M059J (cell line): Measurements from ENCODE around the gene ANKRD10. TPM values are rescaled to one million over a fixed set of nuclear protein-coding genes. Genes with fewer than 3 reads are reported as not detected.
"Not testable (repeated sequence)": the region's sequence is repeated elsewhere in the genome, so short reads cannot be mapped to it uniquely, and the experiment has no call there.

Source experiments
- DNase-seq: peaks from one replicate; pipeline ENCODE4 v3.0.0-alpha.2; 2012; ENCODE audit warnings: low read depth
- total RNA-seq: library from RNA; depleted of rRNA; stranded (reverse); fragments of >200 nt; shearing (Covaris generic); gene quantifications from 2 replicates; pipeline ENCODE4 v1.2.3, GENCODE V29; 2014

The ANKRD10 gene
- total RNA-seq, 1 experiment from 2014 or later, result 42.5 TPM

DNA sequence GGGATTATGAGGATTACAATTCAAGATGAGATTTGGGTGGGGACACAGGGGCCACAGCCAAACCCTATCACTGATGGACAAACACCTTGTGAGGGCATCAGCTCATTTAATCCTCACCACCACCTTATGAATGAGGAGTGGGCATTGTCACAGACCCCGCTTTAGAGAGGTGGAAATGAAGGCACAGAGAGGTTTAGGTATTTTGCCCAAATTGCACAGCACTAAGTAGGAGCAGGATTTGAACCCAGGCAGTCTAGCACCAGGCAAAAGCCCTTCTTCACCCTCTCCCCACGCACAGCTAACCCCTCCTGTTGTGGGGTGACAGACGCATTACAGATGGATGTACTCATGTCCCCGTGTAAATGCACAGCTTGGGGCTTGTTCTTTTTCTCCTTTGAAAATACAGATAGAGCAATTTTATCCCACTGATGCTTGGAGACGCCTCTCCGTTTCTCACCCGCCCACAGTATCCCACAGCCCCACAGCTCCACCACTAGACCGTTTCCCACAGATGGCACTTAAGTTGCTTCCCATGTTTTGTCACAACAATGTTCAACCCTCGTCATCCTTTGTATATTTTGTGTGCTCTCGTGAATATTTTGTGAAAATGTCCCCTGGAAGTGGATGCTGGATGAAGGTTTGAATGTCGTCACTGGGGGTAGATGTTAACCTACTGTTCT is 48.2 kb downstream of the ANKRD10 start:
- DNase-seq, result no peak

DNA sequence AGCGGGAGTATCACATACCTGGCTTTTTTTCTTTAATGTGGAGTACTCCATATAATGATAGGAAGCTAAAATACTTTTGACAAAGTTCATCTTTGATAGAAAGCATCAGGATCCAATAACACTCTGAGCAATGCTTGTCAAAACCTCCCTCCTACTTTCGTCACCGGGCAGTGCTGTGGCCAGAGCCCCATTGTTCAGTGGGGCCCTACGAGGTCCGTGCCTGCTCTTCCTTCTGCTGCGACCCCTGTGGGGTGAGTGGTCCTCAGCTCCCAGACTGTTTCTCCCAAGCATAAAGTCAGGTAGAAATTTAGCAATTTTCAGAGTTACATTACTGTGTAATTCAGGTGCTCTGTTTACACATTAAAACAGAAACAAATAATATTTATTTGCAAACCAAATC is 51.2 kb downstream of the ANKRD10 start:
- no peak for DNase-seq

DNA sequence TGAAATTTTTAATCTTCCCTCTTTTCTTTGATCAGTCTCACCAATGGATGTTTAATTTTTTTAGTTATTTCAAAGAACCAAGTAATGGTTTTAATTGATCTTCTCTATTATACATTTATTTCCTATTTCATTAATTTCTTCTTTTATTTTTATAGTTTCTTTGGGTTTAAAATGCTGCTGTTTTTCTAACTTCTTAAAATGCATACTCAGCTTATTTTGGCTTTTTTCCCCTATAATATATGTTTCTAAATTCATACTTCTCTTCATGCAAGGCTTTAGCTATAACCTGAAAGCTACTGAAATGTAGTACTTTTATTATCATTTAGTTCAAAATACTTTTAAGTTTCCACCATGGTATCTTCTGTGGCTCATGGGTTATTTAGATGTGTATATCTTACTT is 53.9 kb downstream of the ANKRD10 start:
- no peak for DNase-seq

DNA sequence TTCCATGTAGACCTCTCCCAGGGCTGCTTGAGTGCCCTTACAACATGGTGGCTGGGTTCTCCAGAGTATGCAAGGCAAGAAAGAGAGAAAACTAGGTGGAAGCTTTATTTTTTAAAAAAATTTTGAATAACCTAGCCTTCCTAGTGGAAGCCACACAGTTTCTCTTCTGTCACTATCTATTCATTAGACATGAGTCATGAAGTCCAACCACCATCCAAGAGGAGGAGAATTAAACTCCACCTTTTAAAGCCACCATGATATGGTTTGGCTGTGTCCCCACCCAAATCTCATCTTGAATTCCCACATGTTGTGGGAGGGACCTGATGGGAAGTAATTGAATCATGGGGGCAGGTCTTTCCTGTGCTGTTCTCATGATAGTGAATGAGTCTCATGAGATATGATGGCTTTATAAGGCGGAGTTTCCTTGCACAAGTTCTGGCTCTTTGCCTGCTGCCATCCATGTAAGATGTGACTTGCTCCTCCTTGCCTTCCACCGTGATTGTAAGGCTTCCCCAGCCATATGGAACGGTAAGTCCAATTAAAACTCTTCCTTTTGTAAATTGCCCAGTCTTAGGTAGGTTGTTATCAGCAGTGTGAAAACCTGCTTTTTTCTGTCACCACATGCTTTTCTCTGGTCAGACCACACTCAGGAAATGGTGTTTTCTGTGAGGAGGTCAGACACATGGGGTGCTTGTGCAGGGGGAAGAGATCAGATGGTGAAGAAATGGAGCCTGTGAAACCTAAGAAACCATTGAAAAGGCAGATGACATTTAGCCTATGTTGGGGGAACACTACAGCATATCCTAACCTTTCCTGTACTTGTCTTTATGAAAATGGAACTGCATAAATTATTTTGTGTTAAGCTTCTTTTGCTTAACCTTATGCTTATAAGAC is 57.7 kb downstream of the ANKRD10 start:
- no peak for DNase-seq

DNA sequence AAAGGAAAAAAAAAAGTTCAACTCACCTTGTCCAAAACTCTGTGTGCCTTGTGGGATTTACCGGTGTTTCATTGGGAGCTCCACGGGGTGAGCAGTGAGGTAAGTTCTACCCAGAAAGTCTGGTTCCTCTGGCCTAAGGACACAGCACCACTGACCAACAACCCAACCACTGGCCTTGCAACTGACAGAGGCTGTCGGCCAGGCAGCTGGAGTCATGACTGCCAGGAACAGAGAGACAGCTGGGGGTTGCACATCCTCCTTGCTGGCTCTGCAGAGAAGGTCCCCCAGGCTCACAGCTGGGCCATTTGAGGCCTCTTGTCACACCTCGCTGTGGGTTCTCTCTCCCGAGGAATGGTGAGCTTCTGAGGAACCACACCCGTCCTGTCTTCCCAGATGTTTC is 59.5 kb downstream of the ANKRD10 start:
- DNase-seq, result no peak

DNA sequence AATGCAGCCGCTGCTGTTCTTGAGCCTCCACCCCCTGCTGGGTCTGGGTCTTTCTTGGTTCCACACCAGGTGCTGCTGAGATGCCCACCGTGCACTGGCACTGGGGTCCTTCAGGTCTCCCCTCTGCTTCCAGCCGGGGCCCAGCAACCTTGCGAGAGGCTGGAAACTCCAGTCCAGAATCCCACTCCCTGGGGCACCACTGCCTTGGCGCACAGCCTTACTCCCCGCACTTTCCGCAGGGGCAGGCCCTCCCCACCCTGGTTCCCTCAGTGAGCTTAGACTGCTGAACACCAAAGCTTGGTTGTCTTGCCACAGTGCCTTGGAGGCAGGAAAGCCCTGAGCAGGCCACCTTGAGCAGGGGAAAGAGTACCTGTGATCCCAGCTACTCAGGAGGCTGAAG is 60.0 kb downstream of the ANKRD10 start:
- DNase-seq, result no peak

DNA sequence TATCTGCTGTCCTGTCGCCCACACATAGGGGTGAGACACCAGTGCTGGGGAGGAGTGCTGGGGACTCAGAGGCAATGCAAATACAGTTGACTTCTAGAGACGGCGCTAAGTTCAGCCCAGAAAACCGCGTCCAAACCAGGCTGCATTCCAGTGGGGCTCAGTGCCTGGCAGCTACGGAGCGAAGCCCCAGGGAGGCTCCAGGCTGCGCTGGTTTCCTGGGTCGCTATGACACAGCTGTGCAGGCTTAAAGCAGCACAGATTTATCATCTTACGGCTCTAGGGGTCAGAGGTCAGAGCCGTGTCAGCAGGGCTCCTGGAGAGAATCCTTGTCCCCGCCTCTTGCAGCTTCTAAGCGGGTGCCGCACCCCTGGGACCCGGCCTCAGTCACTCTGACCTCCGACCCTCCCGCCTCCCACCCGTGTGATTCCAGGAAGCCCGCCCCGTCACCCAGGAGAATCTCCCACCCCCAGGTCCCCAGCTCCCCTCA is 61.6 kb downstream of the ANKRD10 start:
- DNase-seq, result no peak

DNA sequence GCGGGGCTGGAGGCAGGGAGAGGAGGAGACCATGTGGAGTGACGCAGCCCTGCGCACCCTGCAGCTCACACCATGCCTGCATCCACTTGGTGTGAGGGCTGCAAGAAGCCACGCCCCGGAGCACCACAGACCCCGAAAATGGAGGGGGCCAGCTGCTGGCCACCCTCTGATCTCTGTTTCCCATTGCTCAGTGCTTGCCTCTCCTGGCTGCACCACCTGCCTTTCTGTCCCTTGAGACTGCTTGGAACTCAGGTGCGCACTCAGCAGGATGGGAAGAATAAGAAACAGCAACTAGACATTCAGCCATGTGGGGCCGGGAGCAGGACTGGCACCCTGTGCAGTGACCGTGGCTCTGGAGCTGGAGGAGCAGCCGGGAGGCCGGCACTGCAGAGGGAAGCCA is 64.0 kb downstream of the ANKRD10 start:
- DNase-seq, result no peak

DNA sequence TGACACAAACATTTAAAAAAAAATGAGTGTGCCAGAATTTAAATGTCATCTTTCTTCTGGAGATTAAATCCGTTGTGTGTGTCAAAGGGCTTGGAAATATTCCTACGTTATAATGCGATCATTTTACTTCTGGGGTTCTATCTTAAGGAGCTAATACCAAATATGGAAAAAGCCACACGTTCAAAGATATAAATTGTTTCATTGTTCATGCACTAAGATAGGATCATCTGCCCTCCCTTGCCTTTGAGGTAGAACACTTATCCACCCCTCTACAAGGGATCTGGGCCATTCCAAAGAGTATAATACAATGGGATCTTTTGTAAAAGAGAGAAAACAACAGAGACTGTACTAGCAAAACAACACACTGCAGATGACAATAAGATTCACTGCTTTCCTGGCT is 64.9 kb downstream of the ANKRD10 start:
- DNase-seq, result no peak

DNA sequence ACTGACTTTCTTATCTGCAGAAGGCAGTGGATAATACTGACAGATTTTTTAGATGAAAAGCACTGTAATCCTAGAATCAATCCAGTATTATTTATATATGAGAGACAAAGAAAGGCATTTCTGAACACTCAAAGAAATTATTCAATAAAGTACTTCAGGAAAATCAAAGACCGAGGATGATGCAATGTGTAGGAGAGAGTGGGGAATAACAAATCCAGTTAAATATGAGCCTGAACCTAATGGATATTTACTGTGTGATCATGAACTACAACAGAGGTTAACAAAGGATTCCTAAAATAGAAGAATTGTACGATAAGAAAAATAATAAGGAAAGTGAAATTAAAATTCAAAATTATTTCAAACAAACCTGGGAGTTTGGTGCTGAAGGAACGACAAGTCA is 69.3 kb downstream of the ANKRD10 start:
- DNase-seq, result no peak

DNA sequence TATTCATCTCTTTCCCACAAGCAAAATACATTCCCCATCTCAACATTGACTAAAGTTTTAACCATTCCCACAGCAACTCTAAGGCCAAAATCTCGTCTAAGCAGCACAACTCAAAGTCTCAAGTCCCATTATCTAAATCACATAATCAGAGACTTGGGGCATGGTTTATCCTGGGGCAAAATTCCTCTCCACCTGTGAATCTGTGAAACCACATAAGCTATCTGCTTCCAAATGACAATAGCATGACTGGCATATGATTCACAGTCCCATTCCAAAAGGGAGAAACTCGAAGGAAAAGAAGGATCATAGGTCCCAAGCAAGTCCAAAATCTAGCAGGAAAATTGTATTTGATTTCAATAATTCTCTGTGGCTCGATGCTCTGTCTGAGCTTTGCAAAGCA is 73.0 kb downstream of the ANKRD10 start:
- DNase-seq, result peak; percentile 95

DNA sequence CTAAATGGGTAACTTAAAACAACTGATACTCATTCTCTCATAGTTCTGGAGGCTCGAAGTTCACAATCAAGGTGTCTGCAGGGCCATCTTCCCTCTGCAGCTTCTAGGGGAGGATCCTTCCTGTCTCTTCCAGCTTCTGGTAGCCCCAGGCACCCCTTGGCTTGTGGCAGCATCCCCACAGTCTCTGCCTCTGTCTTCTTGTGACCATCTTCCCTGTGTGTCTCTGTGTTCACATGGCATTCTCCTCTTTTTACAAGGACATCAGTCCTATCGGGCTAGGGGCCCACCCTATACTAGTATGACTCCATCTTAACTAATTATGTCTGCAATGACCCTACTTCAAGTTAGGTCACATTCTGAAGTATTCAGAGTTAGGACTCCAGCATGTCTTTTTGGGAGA is 73.5 kb downstream of the ANKRD10 start:
- DNase-seq, result no peak

DNA sequence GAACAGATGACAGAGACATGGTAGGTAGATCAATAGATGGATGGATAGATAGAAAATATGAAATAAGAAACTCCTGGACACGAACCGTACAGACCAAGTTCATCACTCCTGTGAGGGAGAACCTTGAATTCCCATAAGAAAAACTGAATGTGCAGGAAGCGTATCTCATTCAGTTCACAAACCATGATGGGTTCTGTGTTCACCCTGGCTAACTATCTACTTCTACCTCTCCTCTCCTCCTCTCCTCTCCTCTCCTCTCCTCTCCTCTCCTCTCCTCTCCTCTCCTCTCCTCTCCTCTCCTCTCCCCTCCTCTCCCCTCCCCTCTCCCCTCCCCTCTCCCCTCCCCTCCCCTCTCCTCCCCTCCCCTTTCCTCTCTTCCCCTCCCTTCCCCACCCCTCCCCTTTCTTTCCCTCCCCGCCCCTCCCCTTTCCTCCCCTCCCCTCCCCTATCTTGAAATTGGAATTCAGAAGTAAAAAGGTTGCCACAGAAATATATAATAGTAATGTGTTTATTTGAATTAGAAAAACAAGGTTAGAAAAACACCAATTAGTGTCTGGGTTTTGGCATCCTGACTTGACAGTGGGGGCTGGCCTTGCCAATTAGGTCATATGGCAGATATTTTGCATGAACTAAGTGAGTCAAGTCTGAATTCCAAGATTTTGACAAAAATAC is 75.9 kb downstream of the ANKRD10 start:
- DNase-seq, result no peak

DNA sequence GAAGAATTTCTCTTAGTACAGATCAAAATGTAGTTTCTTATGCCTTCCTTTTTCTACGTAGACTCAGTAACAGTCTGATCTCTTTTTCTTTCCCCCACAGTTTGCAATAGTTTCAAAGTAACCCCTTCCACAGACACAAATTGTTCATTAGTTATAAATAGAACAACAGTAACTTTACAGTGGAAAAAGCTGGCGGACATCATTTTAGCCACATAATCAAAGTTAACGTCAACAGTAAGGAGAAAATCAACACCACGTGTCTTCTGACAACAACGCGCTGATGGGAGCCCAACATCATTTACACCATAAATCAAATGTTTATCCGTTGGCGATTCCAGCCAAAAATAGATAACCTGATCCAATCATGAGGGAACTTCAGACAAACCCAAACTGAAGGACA is 76.8 kb downstream of the ANKRD10 start:
- no peak for DNase-seq

DNA sequence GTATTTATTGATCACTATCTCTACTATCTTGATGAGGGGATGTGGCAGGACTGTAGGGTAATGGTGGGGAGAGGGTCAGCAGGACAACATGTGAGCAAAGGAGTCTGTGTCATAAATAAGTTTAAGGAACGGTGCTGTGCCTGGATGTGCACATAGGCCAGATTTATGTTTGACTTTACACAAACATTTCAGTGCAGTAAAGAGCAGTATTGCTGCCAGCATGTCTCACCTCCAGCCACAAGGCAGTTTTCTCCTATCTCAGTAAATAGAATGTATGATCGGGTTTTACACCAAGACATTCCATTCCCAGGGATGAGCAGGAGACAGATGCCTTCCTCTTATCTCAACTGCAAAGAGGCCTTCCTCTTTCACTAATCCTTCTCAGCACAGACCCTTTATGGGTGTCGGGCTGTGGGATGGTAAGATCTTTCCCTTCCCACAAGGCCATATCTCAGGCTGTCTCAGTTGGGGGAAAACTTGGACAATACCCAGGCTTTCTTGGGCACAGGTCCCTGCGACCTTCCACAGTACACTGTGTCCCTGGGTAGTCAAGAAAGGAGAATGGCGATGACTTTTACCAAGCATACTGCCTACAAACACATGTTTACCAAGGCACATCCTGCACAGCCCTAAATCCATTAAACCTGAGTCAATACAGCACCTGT is 77.3 kb downstream of the ANKRD10 start:
- DNase-seq, result not testable (repeated sequence)

DNA sequence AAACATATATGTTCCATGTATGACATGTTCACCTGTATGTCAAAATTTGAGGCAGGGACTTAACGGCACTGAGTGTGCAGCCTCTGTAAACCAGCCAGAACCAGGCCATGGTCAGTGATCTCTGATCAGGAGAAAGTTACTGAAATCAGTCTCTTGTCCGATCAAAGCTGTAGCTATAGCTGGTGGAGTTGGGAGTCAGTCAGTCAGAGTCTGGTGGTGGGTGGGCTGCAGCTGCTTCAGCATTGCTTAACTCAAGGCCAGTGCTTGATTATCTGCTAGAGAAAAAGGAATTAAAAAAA is 78.3 kb downstream of the ANKRD10 start:
- no peak for DNase-seq

DNA sequence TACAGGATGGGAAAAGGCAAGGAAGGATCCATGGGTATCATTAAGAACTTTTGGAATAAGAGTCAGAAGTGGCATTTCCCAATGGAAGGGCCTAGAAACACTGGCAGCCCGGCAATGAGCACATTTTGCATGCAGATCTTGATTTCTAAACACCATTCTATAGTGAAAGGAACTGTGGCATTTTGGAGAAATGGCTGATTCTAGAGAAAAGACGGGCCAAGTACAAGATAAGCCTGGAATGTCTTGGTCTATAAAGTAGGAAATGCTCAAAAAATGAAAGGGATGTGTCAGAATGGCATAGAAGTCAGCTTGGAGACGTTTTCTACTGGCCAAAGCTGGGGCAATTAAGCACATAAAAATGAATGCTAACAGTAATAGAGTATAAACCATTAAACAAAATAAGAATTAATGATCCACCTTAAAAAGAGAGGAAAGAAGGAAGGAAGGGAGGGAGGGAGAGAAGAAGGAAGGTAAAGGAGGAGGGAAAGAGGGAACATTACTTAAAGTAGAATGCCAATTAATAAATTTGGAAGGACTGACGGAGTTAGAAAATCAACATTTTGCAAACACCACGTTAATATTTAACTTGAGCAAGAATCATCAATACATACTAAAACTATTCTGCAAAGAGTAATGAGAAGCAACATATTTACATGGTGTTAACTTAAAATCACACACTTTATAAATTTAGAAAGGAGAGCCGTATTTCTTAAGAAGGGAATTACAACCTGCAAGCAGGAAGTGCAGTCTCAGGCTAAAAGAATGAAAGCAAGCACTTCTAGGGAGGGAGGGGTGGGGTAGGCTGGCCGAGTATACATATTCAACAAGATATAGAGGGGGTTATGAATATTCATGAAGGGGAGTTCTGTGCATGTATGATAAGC is 78.9 kb downstream of the ANKRD10 start:
- DNase-seq, result no peak

DNA sequence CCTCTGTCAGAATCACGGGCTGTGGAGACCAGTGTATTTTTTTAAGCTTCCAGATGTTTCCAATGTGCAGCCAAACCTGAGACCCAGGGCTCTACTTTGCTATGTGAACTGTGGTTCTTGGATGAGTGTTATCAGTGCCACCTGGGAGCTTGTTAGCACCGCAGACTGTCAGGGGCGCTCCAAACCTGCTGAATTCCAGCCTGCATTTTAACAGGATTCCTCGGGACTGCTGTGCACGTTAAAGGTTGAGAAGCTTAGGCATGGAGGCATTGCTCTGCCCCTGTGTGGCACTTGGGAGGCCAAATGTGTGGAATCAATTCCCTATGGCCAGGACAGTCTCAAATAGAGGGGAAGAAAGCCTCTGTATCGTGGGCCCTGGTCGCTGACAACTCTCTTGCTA is 80.3 kb downstream of the ANKRD10 start:
- no peak for DNase-seq

DNA sequence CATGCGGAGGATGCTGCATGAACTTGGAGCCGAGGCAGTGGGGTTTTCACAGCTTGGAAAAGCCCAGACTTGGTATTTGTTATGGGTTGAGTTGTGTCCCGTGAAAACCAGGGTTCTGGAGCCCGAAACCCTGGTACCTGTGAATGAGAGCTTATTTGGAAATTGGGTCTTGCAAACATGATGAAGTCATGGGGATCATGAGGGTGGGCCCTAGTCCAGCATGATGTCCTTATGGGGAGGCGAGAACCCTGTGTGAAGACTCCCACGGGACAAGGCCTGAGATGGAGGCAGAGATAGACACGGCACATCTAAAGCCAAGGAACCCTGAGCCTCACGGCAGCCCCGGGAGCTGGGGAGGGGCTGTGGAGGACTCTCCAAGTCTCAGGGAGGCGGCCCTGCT is 82.3 kb downstream of the ANKRD10 start:
- DNase-seq, result no peak

DNA sequence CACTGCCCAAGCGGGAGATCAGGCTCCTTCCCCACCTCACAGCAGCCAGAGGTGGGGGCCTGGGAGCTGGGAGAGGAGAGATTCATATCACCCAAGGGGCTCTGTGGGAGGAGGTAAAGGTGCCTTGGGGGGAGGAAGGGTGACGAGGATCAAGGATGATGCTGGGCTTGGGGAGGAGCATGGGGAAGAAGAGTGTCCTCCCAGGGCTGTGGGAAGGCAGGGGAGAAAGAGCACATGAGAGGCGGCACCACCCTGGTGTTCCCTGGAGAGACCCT is 82.7 kb downstream of the ANKRD10 start:
- DNase-seq, result no peak

DNA sequence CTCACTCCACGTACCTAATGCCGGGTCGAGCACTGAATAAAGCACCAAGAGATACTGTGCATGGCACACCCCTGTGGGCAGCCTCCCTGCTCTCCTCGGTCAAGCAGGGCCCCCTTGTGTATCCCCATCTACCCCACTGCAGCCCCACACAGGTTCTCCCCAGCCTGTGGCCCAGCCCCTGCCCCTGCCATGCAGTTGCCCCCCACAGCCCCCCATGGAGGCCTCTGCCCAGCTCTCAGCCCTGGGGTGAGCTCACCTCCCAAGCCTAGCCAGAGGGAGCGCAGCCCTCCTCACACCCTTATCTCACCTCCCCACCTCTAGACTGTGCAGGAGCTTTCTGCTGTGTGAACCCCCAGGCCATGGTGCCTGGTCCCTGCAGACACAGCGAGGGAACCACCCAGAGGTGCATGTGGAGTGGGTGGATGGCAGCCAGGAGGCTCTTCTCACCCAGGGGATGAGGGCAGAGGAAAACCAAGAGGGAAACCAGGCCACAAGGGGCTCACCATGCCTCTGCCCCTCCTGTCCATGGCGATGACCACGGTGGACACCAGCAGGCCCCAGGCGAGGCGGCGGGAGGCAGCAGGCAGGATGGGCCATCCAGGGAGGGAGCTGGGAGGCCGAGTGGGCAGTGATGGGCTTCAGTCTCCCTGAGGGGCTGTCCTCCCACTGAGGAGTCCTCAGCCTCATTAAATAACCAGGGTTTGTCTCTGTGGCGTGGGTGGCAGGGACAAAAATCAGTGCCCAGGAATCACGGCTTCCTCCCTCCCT is 83.2 kb downstream of the ANKRD10 start:
- DNase-seq, result no peak
